Upper lobe of left lung (tissue), 4 donors: ENCODE results near the gene SEMA3E.

Experiments used
- CTCF ChIP-seq, 6 experiments: fragments of 450-650 bp in 4 of 6; fragments of 200-600 bp in 2 of 6; sonication (generic) in 2 of 6; IDR thresholded peaks; one replicate each; pipeline ENCODE4 v1.5.1; 2016 to 2019; ENCODE audit warnings: antibody characterized with exemption in 6 of 6
- EP300 ChIP-seq, 4 donors: sonication (generic); formaldehyde crosslinking; IDR thresholded peaks; one replicate each; pipeline ENCODE4 v1.5.1; 2017; ENCODE audit warnings: antibody characterized with exemption in 4 of 4, control low read depth in 2 of 4
- POLR2A ChIP-seq, 4 donors: fragments of 450-650 bp; IDR thresholded peaks; one replicate each; pipeline ENCODE4 v1.5.1; 2016 to 2017; ENCODE audit warnings: antibody characterized with exemption in 4 of 4, mild to moderate bottlenecking in 2 of 4
- POLR2AphosphoS5 ChIP-seq, 2 donors: sonication (generic); formaldehyde crosslinking; IDR thresholded peaks; one replicate each; pipeline ENCODE4 v1.5.1; 2017; ENCODE audit warnings: antibody characterized with exemption in 2 of 2

- no peak for TF ChIP-seq POLR2AphosphoS5 (IDR thresholded peaks at IDR 0.05)
- no peak for TF ChIP-seq EP300 (IDR thresholded peaks at IDR 0.05)
- TF ChIP-seq CTCF (IDR thresholded peaks at IDR 0.05), result no peak
- no peak for TF ChIP-seq POLR2A (IDR thresholded peaks at IDR 0.05)
Measured at GRCh38 chr7:83599131-83599530, 49.8 kb downstream of the SEMA3E start.
